GM21360 (cell line): ENCODE data around the gene ERMP1.
A peak's percentile ranks its signal among the peaks of the same experiment; 100 is the strongest.
"Not testable (repeated sequence)": the region's sequence is repeated elsewhere in the genome, so short reads cannot be mapped to it uniquely, and the experiment has no call there.

Experiments used
- ATAC-seq: cut with Tn5 transposase; IDR thresholded peaks from one replicate; pipeline ENCODE4 v1.9.1; 2021; ENCODE audit warnings: mild to moderate bottlenecking, moderate library complexity; ENCODE audit not compliant: unreplicated experiment

Gene ERMP1, protein sequence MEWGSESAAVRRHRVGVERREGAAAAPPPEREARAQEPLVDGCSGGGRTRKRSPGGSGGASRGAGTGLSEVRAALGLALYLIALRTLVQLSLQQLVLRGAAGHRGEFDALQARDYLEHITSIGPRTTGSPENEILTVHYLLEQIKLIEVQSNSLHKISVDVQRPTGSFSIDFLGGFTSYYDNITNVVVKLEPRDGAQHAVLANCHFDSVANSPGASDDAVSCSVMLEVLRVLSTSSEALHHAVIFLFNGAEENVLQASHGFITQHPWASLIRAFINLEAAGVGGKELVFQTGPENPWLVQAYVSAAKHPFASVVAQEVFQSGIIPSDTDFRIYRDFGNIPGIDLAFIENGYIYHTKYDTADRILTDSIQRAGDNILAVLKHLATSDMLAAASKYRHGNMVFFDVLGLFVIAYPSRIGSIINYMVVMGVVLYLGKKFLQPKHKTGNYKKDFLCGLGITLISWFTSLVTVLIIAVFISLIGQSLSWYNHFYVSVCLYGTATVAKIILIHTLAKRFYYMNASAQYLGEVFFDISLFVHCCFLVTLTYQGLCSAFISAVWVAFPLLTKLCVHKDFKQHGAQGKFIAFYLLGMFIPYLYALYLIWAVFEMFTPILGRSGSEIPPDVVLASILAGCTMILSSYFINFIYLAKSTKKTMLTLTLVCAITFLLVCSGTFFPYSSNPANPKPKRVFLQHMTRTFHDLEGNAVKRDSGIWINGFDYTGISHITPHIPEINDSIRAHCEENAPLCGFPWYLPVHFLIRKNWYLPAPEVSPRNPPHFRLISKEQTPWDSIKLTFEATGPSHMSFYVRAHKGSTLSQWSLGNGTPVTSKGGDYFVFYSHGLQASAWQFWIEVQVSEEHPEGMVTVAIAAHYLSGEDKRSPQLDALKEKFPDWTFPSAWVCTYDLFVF

GRCh38 chr9:5832538-5833529 is at the start of gene ERMP1:
TSS of gene ERMP1 (minus strand) at chr9:5833117. CDS start at chr9:5833027, 90 bp downstream.
- ATAC-seq = peak; percentile 82

DNA sequence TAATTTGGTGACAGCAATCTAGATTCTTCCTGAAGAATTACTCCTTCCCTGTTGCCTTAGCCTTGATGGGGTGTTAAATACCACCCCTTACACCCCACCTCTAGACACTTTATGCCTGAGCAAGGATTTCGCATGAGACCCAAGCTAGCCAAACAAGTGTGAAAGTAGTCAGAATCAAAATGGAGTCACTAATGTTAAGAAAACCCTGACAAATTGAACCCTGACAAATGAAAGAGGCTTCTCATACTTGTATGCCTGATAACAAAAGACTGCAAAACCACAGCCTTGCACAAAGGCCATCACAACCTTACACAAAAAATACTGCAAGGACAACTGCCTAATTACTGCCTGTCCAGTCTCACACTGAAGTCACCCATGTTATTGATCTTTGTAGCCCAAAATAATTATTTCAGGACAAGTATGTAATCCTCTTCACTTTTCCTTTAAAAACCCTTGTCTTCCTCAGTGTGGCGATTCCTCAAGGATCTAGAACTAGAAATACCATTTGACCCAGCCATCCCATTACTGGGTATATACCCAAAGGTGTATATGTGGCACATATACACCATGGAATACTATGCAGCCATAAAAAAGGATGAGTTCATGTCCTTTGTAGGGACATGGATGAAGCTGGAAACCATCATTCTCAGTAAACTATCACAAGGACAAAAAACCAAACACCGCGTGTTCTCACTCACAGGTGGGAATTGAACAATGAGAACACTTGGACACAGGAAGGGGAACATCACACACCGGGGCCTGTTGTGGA is 49.5 kb upstream of the ERMP1 start:
- ATAC-seq = not testable (repeated sequence)

- no peak for ATAC-seq
Observed at GRCh38 chr9:5879419-5880181, 46.7 kb upstream of the ERMP1 start.

DNA sequence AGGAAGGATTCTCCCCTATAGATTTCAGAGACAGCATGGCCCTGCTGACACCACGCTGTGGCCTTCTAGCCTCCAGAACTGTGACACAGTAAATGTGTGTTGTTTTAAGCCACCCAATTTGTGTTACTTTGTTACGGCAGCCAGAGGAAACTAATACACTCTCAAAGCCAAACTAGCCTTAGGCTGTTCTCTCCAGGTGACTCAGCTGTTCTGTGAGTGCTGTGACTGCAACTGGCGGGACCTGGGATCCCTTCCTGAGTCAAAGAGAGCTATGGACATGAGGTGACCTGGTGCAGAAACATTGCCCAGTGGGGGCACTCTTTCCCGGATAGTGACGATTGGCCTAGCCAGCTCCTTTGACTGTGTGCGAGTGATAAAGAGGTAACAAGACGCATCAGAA is 43.8 kb upstream of the ERMP1 start:
- ATAC-seq = no peak

DNA sequence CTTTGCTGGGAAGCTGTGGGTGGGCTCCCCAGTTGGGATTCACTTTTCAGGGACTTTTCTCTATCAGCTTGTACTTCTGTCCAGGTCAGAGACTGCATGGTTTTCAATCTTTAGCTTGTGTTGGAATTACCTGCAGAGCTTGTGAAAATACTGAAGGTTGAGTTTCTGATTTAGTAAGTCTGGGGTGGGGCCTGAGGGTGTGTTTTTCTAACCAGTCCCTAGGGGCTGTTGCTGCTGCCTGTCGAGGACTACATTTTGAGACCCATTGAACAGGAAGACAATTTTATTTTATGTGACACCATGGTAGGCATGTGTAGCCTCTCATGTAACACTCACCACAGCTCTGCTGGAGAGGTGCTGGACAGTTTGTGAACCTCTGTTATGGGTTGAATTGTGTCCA is 43.1 kb upstream of the ERMP1 start:
- ATAC-seq = no peak

DNA sequence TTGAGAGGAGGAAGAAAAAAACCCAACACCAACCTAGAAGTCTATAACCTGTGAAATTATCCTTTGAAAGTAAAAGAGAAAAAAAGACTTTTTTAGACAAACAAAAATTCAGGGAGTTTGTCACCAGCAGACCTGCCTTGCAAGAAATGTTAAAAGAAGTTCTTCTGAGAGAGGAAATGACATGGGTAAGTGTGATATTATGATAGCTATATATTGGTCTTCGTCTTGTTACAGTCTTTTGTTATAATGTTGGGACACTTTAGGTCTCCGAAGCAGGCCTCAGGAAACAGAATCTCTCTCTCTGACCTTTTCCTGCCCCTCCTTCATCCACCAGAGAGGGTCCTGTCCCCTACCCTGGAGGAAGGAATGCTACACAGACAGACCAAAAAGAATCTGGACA is 41.1 kb upstream of the ERMP1 start:
- ATAC-seq = no peak

DNA sequence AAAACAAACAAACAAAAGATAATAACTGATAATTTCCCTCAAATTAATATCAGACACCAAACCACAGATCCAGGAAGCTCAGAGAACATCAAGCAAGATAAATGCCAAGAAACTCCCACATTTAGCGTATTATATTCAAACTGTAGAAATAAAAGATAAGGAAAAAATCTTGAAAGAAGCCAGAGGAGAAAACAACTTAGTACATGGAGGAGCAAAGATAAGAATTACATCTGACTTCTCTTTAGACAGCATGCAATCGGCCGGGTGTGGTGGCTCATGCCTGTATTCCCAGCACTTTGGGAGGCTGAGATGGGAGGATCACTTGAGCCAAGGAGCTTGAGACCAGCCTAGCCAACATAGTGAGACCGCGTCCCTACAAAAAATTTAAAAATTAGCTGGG is 40.5 kb upstream of the ERMP1 start:
- no peak for ATAC-seq

DNA sequence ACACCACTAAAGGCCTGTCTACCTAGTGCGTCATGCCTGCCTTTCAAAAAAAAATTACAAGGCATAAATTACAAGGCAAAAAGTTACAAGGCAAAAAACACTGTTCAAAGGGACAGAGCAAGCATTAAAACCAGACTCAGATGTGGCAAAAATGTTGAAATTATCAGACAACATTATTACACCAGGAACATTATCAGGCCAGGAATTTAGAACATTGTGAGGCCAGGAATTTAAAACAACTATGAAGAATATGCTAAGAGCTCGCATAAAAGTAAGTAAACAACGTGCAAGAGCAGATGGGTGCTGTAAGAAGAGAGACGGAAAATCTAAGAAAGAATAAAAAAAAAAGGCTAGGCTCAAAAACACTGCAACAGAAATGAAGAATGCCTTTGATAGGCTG is 39.6 kb upstream of the ERMP1 start:
- ATAC-seq = no peak

- no peak for ATAC-seq
Observed at GRCh38 chr9:5871785-5872184, 38.9 kb upstream of the ERMP1 start.

GRCh38 chr9:5870691-5871090 is 37.8 kb upstream of the ERMP1 start:
- ATAC-seq = no peak

DNA sequence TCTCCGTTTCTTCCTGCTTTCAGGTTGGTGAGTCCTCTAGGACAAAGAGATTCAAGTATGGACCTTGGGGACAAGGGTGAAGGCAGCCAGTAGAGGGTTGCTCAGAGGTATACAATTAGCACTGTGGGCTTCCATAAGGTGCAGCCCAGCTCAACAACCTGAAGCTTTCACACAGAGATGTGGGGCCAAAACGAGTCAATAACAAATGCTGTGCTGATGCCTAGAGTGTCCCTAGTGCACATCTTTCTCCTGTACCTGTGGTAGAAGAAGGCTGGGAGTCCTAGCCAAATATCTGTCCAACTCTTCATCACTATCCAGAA is 37.1 kb upstream of the ERMP1 start:
- no peak for ATAC-seq

- ATAC-seq = no peak
Observed at GRCh38 chr9:5869315-5870019, 36.5 kb upstream of the ERMP1 start.

- no peak for ATAC-seq
Observed at GRCh38 chr9:5868235-5868634, 35.3 kb upstream of the ERMP1 start.

- ATAC-seq = no peak
Observed at GRCh38 chr9:5866685-5867084, 33.8 kb upstream of the ERMP1 start.

DNA sequence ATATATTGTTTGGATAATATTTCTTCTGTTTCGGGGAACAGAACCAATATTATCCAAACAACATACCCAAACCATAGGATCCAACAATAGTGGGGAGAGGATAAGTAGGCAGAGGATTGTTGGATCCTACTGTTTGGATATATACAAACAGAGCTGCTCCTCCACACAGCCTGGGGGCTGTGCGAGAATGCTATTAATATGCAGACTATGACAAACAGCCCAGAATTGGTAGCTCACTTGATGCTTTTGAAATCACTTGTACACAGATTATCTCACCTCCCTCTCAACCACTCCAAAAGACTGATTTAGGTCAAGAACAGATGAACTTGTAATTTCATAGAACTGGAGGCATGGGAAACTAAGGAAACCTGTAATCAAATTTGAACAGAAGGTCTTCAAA is 33.4 kb upstream of the ERMP1 start:
- ATAC-seq = no peak

DNA sequence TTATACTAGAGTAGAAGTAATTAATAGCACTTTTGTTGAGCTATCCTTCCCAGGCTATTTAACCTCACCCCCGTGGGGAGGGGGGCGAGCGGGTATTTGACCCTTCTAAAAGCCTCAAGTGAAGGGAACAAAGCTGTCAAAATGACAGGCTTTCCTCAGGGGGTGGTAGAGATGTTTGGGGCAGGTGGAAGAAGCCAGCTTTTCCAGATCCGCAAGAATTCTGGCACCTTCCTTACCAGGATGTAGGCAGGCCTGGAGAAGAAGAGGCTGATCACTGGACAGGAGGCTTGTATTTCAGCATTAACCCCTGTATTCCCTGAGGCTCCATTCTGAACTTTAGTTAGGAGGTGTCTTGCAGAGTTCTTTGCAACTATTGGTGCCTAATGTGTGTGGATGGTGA is 31.5 kb upstream of the ERMP1 start:
- no peak for ATAC-seq

GRCh38 chr9:5863092-5863746 is 30.3 kb upstream of the ERMP1 start:
- ATAC-seq = no peak

GRCh38 chr9:5858833-5859232 is 25.9 kb upstream of the ERMP1 start:
- no peak for ATAC-seq
